Measurements from ENCODE around the gene KPNA2. TPM values are rescaled to one million over a fixed set of nuclear protein-coding genes. Genes with fewer than 3 reads are reported as not detected.

Gene KPNA2
- total and polyA plus RNA-seq, 2 of the 8 experiments (the other 6 are each of a cell fraction or from before 2014, with no cell fraction given) = 413 to 612 TPM

DNA sequence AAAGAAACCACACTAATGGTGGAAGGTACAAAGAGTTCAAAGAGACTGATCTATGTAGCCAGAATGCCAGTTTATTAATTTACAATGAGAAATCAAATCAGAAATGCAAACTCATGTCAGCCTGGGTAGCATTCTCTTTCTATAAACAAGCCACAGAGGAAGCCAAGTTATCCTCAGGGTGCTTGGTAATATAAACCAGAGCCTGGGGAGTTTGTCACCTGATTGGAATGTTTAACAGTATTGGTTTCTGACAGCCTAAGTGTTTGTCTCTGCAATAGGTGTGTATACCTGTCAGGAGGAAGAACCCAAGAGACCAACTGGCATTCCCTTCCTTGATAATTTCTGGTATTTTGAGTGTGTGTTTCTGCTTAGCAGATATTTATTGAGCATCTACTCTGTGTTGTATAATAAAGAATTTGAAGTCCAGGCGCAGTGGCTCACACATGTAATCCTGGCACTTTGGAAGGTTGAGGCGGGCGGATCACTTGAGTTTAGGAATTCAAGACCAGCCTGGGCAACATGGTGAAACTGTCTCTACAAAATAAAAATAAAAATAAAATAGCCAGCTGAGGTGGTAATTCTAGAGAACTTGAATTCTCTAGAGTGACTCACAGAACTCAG, 36.1 kb upstream of the KPNA2 start:
- Histone ChIP-seq H3K23ac (ENCODE audit: insufficient read length) (no peak overlapping the region), H2BK12ac (ENCODE audit: low read depth, low read length) (no peak overlapping the region), H3K9ac (replicated peaks in 1 of 4; ENCODE audit: extremely low read depth in 1 of 4, low read depth in 3 of 4, low read length in 3 of 4) (no peak overlapping the region), H3K23me2 (ENCODE audit: low read depth, low read length) (peaks cover 5% of the 10 kb centered on the region; the same call in 1 of the 2 replicates), H3K4me2 (ENCODE audit: insufficient read depth in 1 of 2, low read depth in 2 of 2, low read length in 2 of 2) (no peak overlapping the region), H3K27ac (ENCODE audit: low read depth, low read length) (no peak overlapping the region), H3K9me3 (ENCODE audit: insufficient read depth in 2 of 2, low read depth in 1 of 2, low read length in 1 of 2) (no peaks in the 10 kb centered on the region; a peak in 1 of 4 replicates), H2BK120ac (replicated peaks; ENCODE audit: low read depth, low read length) (no peak overlapping the region), H2AFZ (ENCODE audit: low read length) (no peak overlapping the region), H4K91ac (replicated peaks; ENCODE audit: insufficient read length, low read length) (no peak overlapping the region), H2BK20ac (ENCODE audit: low read length) (no peak overlapping the region), H2BK5ac (ENCODE audit: low read depth, low read length) (no peak overlapping the region), H3K4me1 (replicated peaks in 1 of 4; ENCODE audit: control insufficient read depth in 3 of 4, insufficient read depth in 4 of 4, low read length in 3 of 4) (peaks cover 0 to 9% (median 6%) of the 10 kb centered on the region in 4 experiments; a peak in 3 of 7 replicates), H3K14ac (ENCODE audit: insufficient read length) (no peak overlapping the region), H4K8ac (ENCODE audit: extremely low read depth, insufficient read depth, low read length) (no peak overlapping the region), H3K4ac (replicated peaks; ENCODE audit: insufficient read length, low read depth, low read length) (no peak overlapping the region), H3K79me2 (ENCODE audit: control insufficient read depth in 1 of 2, insufficient read depth in 2 of 2, low read length in 2 of 2) (no peaks in the 10 kb centered on the region), H3K27me3 (replicated peaks in 1 of 4; ENCODE audit: control insufficient read depth in 3 of 4, extremely low read depth in 1 of 4, insufficient read depth in 3 of 4, low read length in 3 of 4) (peaks cover 0 to 21% (median 10%) of the 10 kb centered on the region in 4 experiments; a peak in 6 of 7 replicates), H2BK15ac (ENCODE audit: low read length) (no peak overlapping the region), H4K20me1 (replicated peaks in 1 of 2; ENCODE audit: control insufficient read depth in 1 of 2, insufficient read depth in 2 of 2, low read length in 2 of 2) (no peaks in the 10 kb centered on the region), H3K4me3 (ENCODE audit: extremely low read depth in 1 of 4, insufficient read depth in 2 of 4, low read depth in 3 of 4, low read length in 4 of 4) (no peak overlapping the region), H4K5ac (ENCODE audit: insufficient read length, low read depth, low read length) (no peak overlapping the region), H2AK5ac (ENCODE audit: low read depth, low read length) (no peak overlapping the region), H3K56ac (replicated peaks; ENCODE audit: insufficient read length, low read depth, low read length) (no peak overlapping the region), H3K18ac (ENCODE audit: extremely low read depth, low read length) (no peak overlapping the region), H3K79me1 (ENCODE audit: low read depth, low read length) (no peaks in the 10 kb centered on the region), H3K36me3 (ENCODE audit: control insufficient read depth in 2 of 4, insufficient read depth in 4 of 4, low read length in 3 of 4) (no peaks in the 10 kb centered on the region)
- ChIA-PET POLR2A (ENCODE audit: partially characterized antibody) (interaction anchor here (0.6 kb wide), 1 partner anchor 20 kb away, joined by 4 read pairs; no protein-coding TSS in a partner anchor), CTCF (ENCODE audit: partially characterized antibody) (interaction anchor here (0.6 to 1.0 kb wide), 2 partner anchors 16 to 56 kb away, joined by 3 read pairs; no protein-coding TSS in a partner anchor)
- FAIRE-seq (no peak), DNase-seq (ENCODE audit: low read depth in 1 of 2, low spot score in 2 of 2) (no peak)
- 95% methylated on average over 3 of the region's 3 CpGs; no CpG with 5 or more reads in 1 of the 2 experiments for WGBS, 2 experiments (ENCODE audit: extremely low coverage in 1 of 2, insufficient coverage in 1 of 2, insufficient read length in 1 of 2, insufficient replicate concordance in 2 of 2, low coverage in 1 of 2, low lambda C conversion rate in 2 of 2, missing lambda C conversion rate in 1 of 2)
- TF ChIP-seq KDM5A (IDR thresholded peaks at IDR 0.05; ENCODE audit: low read length) (no peak), RAD21 (IDR thresholded peaks at IDR 0.05 in 1 of 2, conservative IDR thresholded peaks at IDR 0.05 in 1 of 2; ENCODE audit: low read depth in 2 of 2, low read length in 2 of 2) (no peak), CEBPB (IDR thresholded peaks at IDR 0.05; ENCODE audit: low read depth, low read length) (no peak), RXRA (IDR thresholded peaks at IDR 0.05; ENCODE audit: insufficient read depth, low read depth, low read length) (no peak), SP1 (IDR thresholded peaks at IDR 0.05; ENCODE audit: low read depth, low read length) (no peak), RFX5 (IDR thresholded peaks at IDR 0.05; ENCODE audit: borderline replicate concordance, low read depth, low read length) (no peak), RNF2 (IDR thresholded peaks at IDR 0.05; ENCODE audit: borderline replicate concordance, low read depth, low read length, missing control alignments, poor library complexity, severe bottlenecking) (no peak)
- TF ChIP-seq, protein P1, sequence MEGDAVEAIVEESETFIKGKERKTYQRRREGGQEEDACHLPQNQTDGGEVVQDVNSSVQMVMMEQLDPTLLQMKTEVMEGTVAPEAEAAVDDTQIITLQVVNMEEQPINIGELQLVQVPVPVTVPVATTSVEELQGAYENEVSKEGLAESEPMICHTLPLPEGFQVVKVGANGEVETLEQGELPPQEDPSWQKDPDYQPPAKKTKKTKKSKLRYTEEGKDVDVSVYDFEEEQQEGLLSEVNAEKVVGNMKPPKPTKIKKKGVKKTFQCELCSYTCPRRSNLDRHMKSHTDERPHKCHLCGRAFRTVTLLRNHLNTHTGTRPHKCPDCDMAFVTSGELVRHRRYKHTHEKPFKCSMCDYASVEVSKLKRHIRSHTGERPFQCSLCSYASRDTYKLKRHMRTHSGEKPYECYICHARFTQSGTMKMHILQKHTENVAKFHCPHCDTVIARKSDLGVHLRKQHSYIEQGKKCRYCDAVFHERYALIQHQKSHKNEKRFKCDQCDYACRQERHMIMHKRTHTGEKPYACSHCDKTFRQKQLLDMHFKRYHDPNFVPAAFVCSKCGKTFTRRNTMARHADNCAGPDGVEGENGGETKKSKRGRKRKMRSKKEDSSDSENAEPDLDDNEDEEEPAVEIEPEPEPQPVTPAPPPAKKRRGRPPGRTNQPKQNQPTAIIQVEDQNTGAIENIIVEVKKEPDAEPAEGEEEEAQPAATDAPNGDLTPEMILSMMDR (IDR thresholded peaks at IDR 0.05; ENCODE audit: control extremely low read depth in 1 of 3, insufficient read depth in 1 of 3, low read depth in 1 of 3, low read length in 3 of 3) = no peak

All from H1 (cell line).